Activated CD8-positive, alpha-beta memory T cell treated with anti-CD3 and anti-CD28 coated beads, Interleukin-2, amount 50 U/mL, for 1 hour (primary cell): Measurements from ENCODE around the gene SLC30A1.

Source experiments
- DNase-seq: peaks from one replicate; pipeline ENCODE4 v3.0.0-alpha.2; 2020; ENCODE audit errors: extremely low read depth

SLC30A1 gene

GRCh38 chr1:211522804-211523203, 56.2 kb downstream of the SLC30A1 start:
- DNase-seq: no peak
